GM18951 (cell line): Measurements from ENCODE around the gene TMPRSS4.

Experiments used
- POLR2A ChIP-seq: IDR thresholded peaks from 4 replicates; pipeline ENCODE4 v1.6.1; 2011; ENCODE audit warnings: mild to moderate bottlenecking; ENCODE audit not compliant: insufficient read length, insufficient read depth; ENCODE audit errors: extremely low read depth
- in situ Hi-C: fragments of 300-500 bp; cut with MboI; formaldehyde crosslinking; loops from one replicate; pipeline ENCODE4 v1.12.0; 2022; ENCODE audit warnings: low sequenced_read_pairs, mixed read lengths, inconsistent platforms; ENCODE audit not compliant: unreplicated experiment

TMPRSS4 gene

GRCh38 chr11:118145285-118146227, 68.7 kb downstream of the TMPRSS4 start:
- in situ Hi-C loops: no loop called here
- TF ChIP-seq POLR2A: no peak

- in situ Hi-C loops: no loop called here
- TF ChIP-seq POLR2A: no peak
Measured at GRCh38 chr11:118146554-118146953, 69.7 kb downstream of the TMPRSS4 start.

- TF ChIP-seq POLR2A: no peak
- in situ Hi-C loops: no loop called here
Measured at GRCh38 chr11:118147502-118147901, 70.6 kb downstream of the TMPRSS4 start.

- in situ Hi-C loops: no loop called here
- TF ChIP-seq POLR2A: no peak
Measured at GRCh38 chr11:118148240-118148639, 71.4 kb downstream of the TMPRSS4 start.

- in situ Hi-C loops: no loop called here
- no peak for TF ChIP-seq POLR2A
Measured at GRCh38 chr11:118148856-118149255, 72.0 kb downstream of the TMPRSS4 start.

- TF ChIP-seq POLR2A: no peak
Measured at GRCh38 chr11:118149493-118149892, 72.6 kb downstream of the TMPRSS4 start.

GRCh38 chr11:118151431-118151830, 74.6 kb downstream of the TMPRSS4 start:
- in situ Hi-C loops: no loop called here
- no peak for TF ChIP-seq POLR2A

More at GRCh38 chr11:118149493-118149892, 72.6 kb downstream of the TMPRSS4 start:
- in situ Hi-C loops: no loop called here

- in situ Hi-C loops: no loop called here
- TF ChIP-seq POLR2A: no peak
Measured at GRCh38 chr11:118152020-118152551, 75.2 kb downstream of the TMPRSS4 start.

- in situ Hi-C loops: no loop called here
- TF ChIP-seq POLR2A: no peak
Measured at GRCh38 chr11:118152552-118153471, 75.9 kb downstream of the TMPRSS4 start, which contains the start of gene SCN4B. Gene SCN4B (minus strand): TSS chr11:118152823. CDS start chr11:118152673, 150 bp downstream.

- in situ Hi-C loops: no loop called here
- no peak for TF ChIP-seq POLR2A
Measured at GRCh38 chr11:118153516-118153915, 76.6 kb downstream of the TMPRSS4 start.

GRCh38 chr11:118153976-118154375, 77.1 kb downstream of the TMPRSS4 start:
- no peak for TF ChIP-seq POLR2A
- in situ Hi-C loops: no loop called here

- in situ Hi-C loops: no loop called here
- no peak for TF ChIP-seq POLR2A
Measured at GRCh38 chr11:118154641-118155040, 77.8 kb downstream of the TMPRSS4 start.
